ENCODE data around the gene CCDC120. TPM values are rescaled to one million over a fixed set of nuclear protein-coding genes. Genes with fewer than 3 reads are reported as not detected.
A peak's percentile ranks its signal among the peaks of the same experiment; 100 is the strongest.

The CCDC120 gene
- total and polyA plus RNA-seq, 9 of the 15 experiments (the other 6 are each of a cell fraction or from before 2014, with no cell fraction given), result 0.13 to 3.6 (median 0.54) TPM

DNA sequence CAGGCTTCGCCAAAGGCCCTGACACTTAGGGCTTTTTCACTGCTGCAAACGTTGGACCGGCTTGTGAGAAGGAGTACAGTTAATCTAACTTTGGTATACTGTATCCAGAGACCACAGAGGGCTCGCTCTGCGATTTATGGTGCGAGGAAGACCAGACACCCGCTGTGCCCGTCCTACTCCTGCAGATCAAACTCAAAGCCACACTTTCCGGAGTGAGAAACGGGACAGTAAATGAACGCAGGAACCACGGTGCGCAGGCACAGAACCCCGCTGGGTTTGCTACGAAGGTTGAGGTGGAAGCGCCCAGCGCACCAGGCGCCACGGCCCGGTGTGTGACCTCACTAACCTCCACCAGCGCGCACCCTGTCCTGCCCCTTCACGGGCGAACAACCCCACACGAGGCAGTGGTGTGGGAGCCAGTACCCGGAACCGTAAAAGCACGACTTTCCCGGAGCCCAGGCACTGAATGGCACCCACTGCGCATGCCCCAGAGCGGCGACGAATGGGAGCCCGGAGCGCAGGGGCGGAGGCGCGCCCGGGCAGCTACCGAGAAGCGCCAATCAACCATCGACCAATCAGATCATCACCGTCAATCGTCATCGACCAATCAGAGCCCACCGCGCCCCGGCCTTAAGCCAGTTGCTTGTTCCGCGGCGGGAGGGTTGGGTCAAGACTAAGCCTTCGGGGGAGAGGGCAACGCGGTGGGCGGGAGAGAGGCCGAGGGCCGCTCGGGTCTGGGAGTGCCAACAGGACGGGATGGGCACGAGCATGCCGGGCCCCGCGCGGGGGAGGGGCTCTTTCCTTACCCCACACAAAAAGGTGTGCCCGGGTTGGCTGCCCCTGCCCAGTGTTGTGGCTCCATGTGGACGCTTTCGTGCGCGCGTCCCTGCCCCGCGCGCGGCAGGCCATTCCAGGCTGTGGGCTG is 42.2 kb downstream of the CCDC120 start (continued):
- no peak for TF ChIP-seq HEY1 (CRISPR knock-in tag; IDR thresholded peaks at IDR 0.05; ENCODE audit: borderline replicate concordance)
- TF ChIP-seq ZNF384 (IDR thresholded peaks at IDR 0.05; ENCODE audit: low read depth, low read length), result no peak
- no peak for TF ChIP-seq MIER1 (IDR thresholded peaks at IDR 0.05; ENCODE audit: low read depth)
- no peak for TF ChIP-seq PURB (CRISPR knock-in tag; IDR thresholded peaks at IDR 0.05; ENCODE audit: low read depth)
- TF ChIP-seq YY1 (IDR thresholded peaks at IDR 0.05; ENCODE audit: borderline replicate concordance in 1 of 3, control insufficient read depth in 1 of 3, extremely low read depth in 1 of 3, insufficient read depth in 3 of 3, insufficient read length in 1 of 3, insufficient replicate concordance in 2 of 3, low read depth in 1 of 3, low read length in 2 of 3), result peak in 1 of 3 experiments; percentile 35
- TF ChIP-seq SREBF1 (IDR thresholded peaks at IDR 0.05; ENCODE audit: borderline replicate concordance, low read depth, low read length), result no peak
- TF ChIP-seq MYC (IDR thresholded peaks at IDR 0.05; ENCODE audit: low read depth, low read length), result peak; percentile 59; the same call in 1 of the 2 replicates
- TF ChIP-seq MYC (CRISPR knock-in tag; IDR thresholded peaks at IDR 0.05; ENCODE audit: borderline replicate concordance, low read depth), result peak; percentile 78; the same call in 1 of the 2 replicates
- TF ChIP-seq CC2D1A (IDR thresholded peaks at IDR 0.05), result no peak
- TF ChIP-seq IFI16 (CRISPR knock-in tag; IDR thresholded peaks at IDR 0.05), result no peak
- TF ChIP-seq, protein P1, sequence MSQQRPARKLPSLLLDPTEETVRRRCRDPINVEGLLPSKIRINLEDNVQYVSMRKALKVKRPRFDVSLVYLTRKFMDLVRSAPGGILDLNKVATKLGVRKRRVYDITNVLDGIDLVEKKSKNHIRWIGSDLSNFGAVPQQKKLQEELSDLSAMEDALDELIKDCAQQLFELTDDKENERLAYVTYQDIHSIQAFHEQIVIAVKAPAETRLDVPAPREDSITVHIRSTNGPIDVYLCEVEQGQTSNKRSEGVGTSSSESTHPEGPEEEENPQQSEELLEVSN (IDR thresholded peaks at IDR 0.05; ENCODE audit: borderline replicate concordance in 1 of 2, extremely low read depth in 1 of 2, insufficient read depth in 1 of 2, insufficient read length in 1 of 2, low read depth in 1 of 2, low read length in 1 of 2, poor library complexity in 1 of 2, severe bottlenecking in 1 of 2), result peak; percentile 79 to 87
- TF ChIP-seq ZNF778 (CRISPR knock-in tag; IDR thresholded peaks at IDR 0.05), result no peak
- TF ChIP-seq POLR2B (IDR thresholded peaks at IDR 0.05; ENCODE audit: low read depth, partially characterized antibody), result peak; percentile 71
- peak; percentile 94 for TF ChIP-seq RBFOX2 (IDR thresholded peaks at IDR 0.05; ENCODE audit: low read depth, low read length)
- no peak for TF ChIP-seq ZNF347 (CRISPR knock-in tag; IDR thresholded peaks at IDR 0.05; ENCODE audit: low read depth)
- TF ChIP-seq ZKSCAN8 (CRISPR knock-in tag; IDR thresholded peaks at IDR 0.05), result no peak
- TF ChIP-seq, protein P2, sequence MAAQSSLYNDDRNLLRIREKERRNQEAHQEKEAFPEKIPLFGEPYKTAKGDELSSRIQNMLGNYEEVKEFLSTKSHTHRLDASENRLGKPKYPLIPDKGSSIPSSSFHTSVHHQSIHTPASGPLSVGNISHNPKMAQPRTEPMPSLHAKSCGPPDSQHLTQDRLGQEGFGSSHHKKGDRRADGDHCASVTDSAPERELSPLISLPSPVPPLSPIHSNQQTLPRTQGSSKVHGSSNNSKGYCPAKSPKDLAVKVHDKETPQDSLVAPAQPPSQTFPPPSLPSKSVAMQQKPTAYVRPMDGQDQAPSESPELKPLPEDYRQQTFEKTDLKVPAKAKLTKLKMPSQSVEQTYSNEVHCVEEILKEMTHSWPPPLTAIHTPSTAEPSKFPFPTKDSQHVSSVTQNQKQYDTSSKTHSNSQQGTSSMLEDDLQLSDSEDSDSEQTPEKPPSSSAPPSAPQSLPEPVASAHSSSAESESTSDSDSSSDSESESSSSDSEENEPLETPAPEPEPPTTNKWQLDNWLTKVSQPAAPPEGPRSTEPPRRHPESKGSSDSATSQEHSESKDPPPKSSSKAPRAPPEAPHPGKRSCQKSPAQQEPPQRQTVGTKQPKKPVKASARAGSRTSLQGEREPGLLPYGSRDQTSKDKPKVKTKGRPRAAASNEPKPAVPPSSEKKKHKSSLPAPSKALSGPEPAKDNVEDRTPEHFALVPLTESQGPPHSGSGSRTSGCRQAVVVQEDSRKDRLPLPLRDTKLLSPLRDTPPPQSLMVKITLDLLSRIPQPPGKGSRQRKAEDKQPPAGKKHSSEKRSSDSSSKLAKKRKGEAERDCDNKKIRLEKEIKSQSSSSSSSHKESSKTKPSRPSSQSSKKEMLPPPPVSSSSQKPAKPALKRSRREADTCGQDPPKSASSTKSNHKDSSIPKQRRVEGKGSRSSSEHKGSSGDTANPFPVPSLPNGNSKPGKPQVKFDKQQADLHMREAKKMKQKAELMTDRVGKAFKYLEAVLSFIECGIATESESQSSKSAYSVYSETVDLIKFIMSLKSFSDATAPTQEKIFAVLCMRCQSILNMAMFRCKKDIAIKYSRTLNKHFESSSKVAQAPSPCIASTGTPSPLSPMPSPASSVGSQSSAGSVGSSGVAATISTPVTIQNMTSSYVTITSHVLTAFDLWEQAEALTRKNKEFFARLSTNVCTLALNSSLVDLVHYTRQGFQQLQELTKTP (IDR thresholded peaks at IDR 0.05; ENCODE audit: low read depth in 1 of 2, partially characterized antibody in 2 of 2), result no peak
- TF ChIP-seq, protein P3, sequence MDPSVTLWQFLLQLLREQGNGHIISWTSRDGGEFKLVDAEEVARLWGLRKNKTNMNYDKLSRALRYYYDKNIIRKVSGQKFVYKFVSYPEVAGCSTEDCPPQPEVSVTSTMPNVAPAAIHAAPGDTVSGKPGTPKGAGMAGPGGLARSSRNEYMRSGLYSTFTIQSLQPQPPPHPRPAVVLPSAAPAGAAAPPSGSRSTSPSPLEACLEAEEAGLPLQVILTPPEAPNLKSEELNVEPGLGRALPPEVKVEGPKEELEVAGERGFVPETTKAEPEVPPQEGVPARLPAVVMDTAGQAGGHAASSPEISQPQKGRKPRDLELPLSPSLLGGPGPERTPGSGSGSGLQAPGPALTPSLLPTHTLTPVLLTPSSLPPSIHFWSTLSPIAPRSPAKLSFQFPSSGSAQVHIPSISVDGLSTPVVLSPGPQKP (CRISPR knock-in tag; IDR thresholded peaks at IDR 0.05), result no peak
- TF ChIP-seq, protein P4, sequence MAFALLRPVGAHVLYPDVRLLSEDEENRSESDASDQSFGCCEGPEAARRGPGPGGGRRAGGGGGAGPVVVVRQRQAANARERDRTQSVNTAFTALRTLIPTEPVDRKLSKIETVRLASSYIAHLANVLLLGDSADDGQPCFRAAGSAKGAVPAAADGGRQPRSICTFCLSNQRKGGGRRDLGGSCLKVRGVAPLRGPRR (CRISPR knock-in tag; IDR thresholded peaks at IDR 0.05), result no peak
